Trophoblast cell (in vitro differentiated cells and primary cell): Measurements from ENCODE around the gene MICU1.
"Not testable (repeated sequence)": the region's sequence is repeated elsewhere in the genome, so short reads cannot be mapped to it uniquely, and the experiment has no call there.

Experiments
- DNase-seq, 2 donors: peaks; one replicate each; pipeline ENCODE4 v3.0.0-alpha.2; 2016
- H2AFZ ChIP-seq: 2 replicates; pipeline ENCODE4 v1.6.1; 2013; ENCODE audit warnings: low read length, moderate library complexity, mild to moderate bottlenecking; ENCODE audit not compliant: insufficient read depth, poor library complexity
- H2AK5ac ChIP-seq: 2 replicates; pipeline ENCODE4 v1.6.1; 2013; ENCODE audit warnings: mild to moderate bottlenecking, low read length
- H2BK120ac ChIP-seq: 2 replicates; pipeline ENCODE4 v1.6.1; 2013; ENCODE audit warnings: low read length, mild to moderate bottlenecking, moderate library complexity; ENCODE audit not compliant: insufficient read depth, poor library complexity
- H2BK12ac ChIP-seq: 2 replicates; pipeline ENCODE4 v1.6.1; 2013; ENCODE audit warnings: mild to moderate bottlenecking, low read length, moderate library complexity
- H2BK5ac ChIP-seq: 2 replicates; pipeline ENCODE4 v1.6.1; 2013; ENCODE audit warnings: low read length, low read depth, moderate library complexity, mild to moderate bottlenecking; ENCODE audit not compliant: poor library complexity
- H3K14ac ChIP-seq: 2 replicates; pipeline ENCODE4 v1.6.1; 2013; ENCODE audit warnings: mild to moderate bottlenecking, low read length
- H3K18ac ChIP-seq: 2 replicates; pipeline ENCODE4 v1.6.1; 2013; ENCODE audit warnings: mild to moderate bottlenecking, low read length
- H3K23ac ChIP-seq: 2 replicates; pipeline ENCODE4 v1.6.1; 2013; ENCODE audit warnings: low read length
- H3K27ac ChIP-seq: 2 replicates; pipeline ENCODE4 v1.5.1; 2013; ENCODE audit warnings: low read depth, mild to moderate bottlenecking, inconsistent platforms, low read length, moderate library complexity
- H3K27me3 ChIP-seq: 2 replicates; pipeline ENCODE4 v1.6.1; 2013; ENCODE audit warnings: inconsistent platforms, mild to moderate bottlenecking, low read length, moderate library complexity; ENCODE audit not compliant: insufficient read depth
- H3K36me3 ChIP-seq, 2 experiments: 1 replicate in 1 of 2; 2 replicates in 1 of 2; pipeline ENCODE4 v1.6.1; 2013; ENCODE audit warnings: low read length in 2 of 2, mild to moderate bottlenecking in 2 of 2, moderate library complexity in 1 of 2; ENCODE audit not compliant: insufficient read depth in 2 of 2, control insufficient read depth in 1 of 2
- H3K4ac ChIP-seq: 2 replicates; pipeline ENCODE4 v1.6.1; 2013; ENCODE audit warnings: low read depth, mild to moderate bottlenecking, low read length, moderate library complexity
- H3K4me1 ChIP-seq, 2 experiments: 1 replicate in 1 of 2; 2 replicates in 1 of 2; pipeline ENCODE4 v1.6.1; 2013; ENCODE audit warnings: low read length in 2 of 2, mild to moderate bottlenecking in 2 of 2, moderate library complexity in 1 of 2; ENCODE audit not compliant: insufficient read depth in 2 of 2, control insufficient read depth in 1 of 2
- H3K4me2 ChIP-seq: 2 replicates; pipeline ENCODE4 v1.6.1; 2013; ENCODE audit warnings: inconsistent platforms, mild to moderate bottlenecking, low read length, moderate library complexity
- H3K4me3 ChIP-seq: 2 replicates; pipeline ENCODE4 v1.5.1; 2013; ENCODE audit warnings: mild to moderate bottlenecking, low read depth, low read length, inconsistent platforms
- H3K79me1 ChIP-seq: one replicate; pipeline ENCODE4 v1.6.1; 2013; ENCODE audit warnings: low read length
- H3K79me2 ChIP-seq: 2 replicates; pipeline ENCODE4 v1.6.1; 2013; ENCODE audit warnings: low read length, mild to moderate bottlenecking; ENCODE audit not compliant: control insufficient read depth, insufficient read depth, poor library complexity
- H3K9ac ChIP-seq: 2 replicates; pipeline ENCODE4 v1.6.1; 2013; ENCODE audit warnings: mild to moderate bottlenecking, low read length
- H3K9me3 ChIP-seq: 2 replicates; pipeline ENCODE4 v1.6.1; 2013; ENCODE audit warnings: low read depth, mild to moderate bottlenecking, control low read depth, inconsistent platforms, low read length; ENCODE audit not compliant: insufficient read depth
- H4K12ac ChIP-seq: 2 replicates; pipeline ENCODE4 v1.6.1; 2013; ENCODE audit warnings: low read depth, mild to moderate bottlenecking, low read length, moderate library complexity
- H4K8ac ChIP-seq: 2 replicates; pipeline ENCODE4 v1.6.1; 2013; ENCODE audit warnings: low read depth, mild to moderate bottlenecking, low read length, moderate library complexity
- H4K91ac ChIP-seq: one replicate; pipeline ENCODE4 v1.6.1; 2013; ENCODE audit warnings: low read depth, mild to moderate bottlenecking, low read length, moderate library complexity
- WGBS: extraction: QIAGEN DNeasy Blood & Tissue Kit; methylation state at CpG from one replicate; pipeline ENCODE4 v1.1.7; 2013; ENCODE audit warnings: missing lambda C conversion rate; ENCODE audit not compliant: insufficient read length, insufficient coverage; ENCODE audit errors: extremely low coverage; 5-methylcytosine and 5-hydroxymethylcytosine counted together

Gene MICU1

DNA sequence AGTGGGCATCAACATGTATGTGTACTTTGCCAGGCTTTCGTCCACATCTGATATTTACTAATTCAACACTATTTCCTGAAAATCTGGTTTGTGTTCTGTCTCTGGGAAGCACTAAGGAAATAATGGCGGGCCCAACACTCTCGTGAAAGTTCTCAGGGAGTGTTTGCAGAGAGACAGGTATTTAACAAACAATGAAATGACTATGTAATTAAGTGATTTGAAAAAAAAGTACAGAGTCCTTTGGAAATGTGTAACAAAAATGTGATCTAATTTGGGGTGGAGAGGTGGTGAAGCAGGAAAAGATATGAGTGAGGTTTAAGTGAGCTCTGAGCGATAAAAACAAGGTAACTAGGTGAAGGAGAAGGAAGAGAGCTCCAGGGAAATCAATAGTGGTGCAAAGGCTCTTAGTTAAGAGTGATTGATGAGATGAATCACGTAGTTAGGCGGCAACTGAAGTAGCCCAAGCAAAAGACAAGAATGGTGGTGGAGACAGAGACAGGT is 175.9 kb downstream of the MICU1 start:
- H4K12ac ChIP-seq = no peak overlapping the region
- no peak for DNase-seq
- no peaks in the 10 kb centered on the region for H3K4me1 ChIP-seq
- no peak overlapping the region for H2AK5ac ChIP-seq
- H3K4me3 ChIP-seq = no peak overlapping the region
- no peak overlapping the region for H3K18ac ChIP-seq
- H3K27me3 ChIP-seq = no peaks in the 10 kb centered on the region
- H3K79me2 ChIP-seq = no peaks in the 10 kb centered on the region
- no peak overlapping the region for H2AFZ ChIP-seq
- no peaks in the 10 kb centered on the region for H3K79me1 ChIP-seq
- no peak overlapping the region for H3K14ac ChIP-seq
- no peaks in the 10 kb centered on the region for H3K9me3 ChIP-seq
- H2BK120ac ChIP-seq = no peak overlapping the region
- no peak overlapping the region for H3K23ac ChIP-seq
- no peak overlapping the region for H4K8ac ChIP-seq
- no CpG with 5 or more reads among the region's 6 CpGs for WGBS
- H4K91ac ChIP-seq = no peak overlapping the region
- H3K4ac ChIP-seq = no peak overlapping the region
- H3K27ac ChIP-seq = no peak overlapping the region
- H3K9ac ChIP-seq = no peak overlapping the region
- H2BK12ac ChIP-seq = no peak overlapping the region
- H2BK5ac ChIP-seq = no peak overlapping the region
- H3K36me3 ChIP-seq = no peaks in the 10 kb centered on the region
- no peak overlapping the region for H3K4me2 ChIP-seq

- no peaks in the 10 kb centered on the region for H3K36me3 ChIP-seq
- no peak overlapping the region for H2BK5ac ChIP-seq
- no CpG with 5 or more reads among the region's 3 CpGs for WGBS
- no peak overlapping the region for H2BK12ac ChIP-seq
- no peak overlapping the region for H3K9ac ChIP-seq
- H4K8ac ChIP-seq = no peak overlapping the region
- DNase-seq = no peak
- H3K27me3 ChIP-seq = no peaks in the 10 kb centered on the region
- no peaks in the 10 kb centered on the region for H3K4me1 ChIP-seq
- H3K23ac ChIP-seq = no peak overlapping the region
- H4K12ac ChIP-seq = no peak overlapping the region
- H3K18ac ChIP-seq = no peak overlapping the region
- H2AFZ ChIP-seq = no peak overlapping the region
- H3K79me1 ChIP-seq = no peaks in the 10 kb centered on the region
- H3K4me2 ChIP-seq = no peak overlapping the region
- H2BK120ac ChIP-seq = no peak overlapping the region
- no peak overlapping the region for H3K4ac ChIP-seq
- no peaks in the 10 kb centered on the region for H3K79me2 ChIP-seq
- H4K91ac ChIP-seq = no peak overlapping the region
- H3K14ac ChIP-seq = no peak overlapping the region
- H3K9me3 ChIP-seq = no peaks in the 10 kb centered on the region
- H3K4me3 ChIP-seq = no peak overlapping the region
- H3K27ac ChIP-seq = no peak overlapping the region
- H2AK5ac ChIP-seq = no peak overlapping the region
Measured at GRCh38 chr10:72445851-72446250, 180.0 kb downstream of the MICU1 start.

DNA sequence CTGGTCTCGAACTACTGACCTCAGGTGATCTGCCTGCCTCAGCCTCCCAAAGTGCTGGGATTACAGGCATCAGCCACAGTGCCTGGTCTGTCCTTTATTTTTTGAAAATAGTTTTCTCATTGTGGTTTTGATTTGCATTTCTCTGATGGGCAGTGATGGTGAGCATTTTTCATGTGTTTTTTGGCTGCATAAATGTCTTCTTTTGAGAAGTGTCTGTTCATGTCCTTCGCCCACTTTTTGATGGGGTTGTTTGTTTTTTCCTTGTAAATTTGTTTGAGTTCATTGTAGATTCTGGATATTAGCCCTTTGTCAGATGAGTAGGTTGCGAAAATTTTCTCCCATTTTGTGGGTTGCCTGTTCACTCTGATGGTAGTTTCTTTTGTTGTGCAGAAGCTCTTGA is 182.9 kb downstream of the MICU1 start:
- H3K27ac ChIP-seq, H3K79me1 ChIP-seq, H3K27me3 ChIP-seq, H2AK5ac ChIP-seq, H4K8ac ChIP-seq, H3K18ac ChIP-seq, H4K12ac ChIP-seq, H2BK120ac ChIP-seq, H3K79me2 ChIP-seq, H2AFZ ChIP-seq, H2BK12ac ChIP-seq, H3K36me3 ChIP-seq, H3K14ac ChIP-seq, H3K9ac ChIP-seq, H3K9me3 ChIP-seq, H3K4me3 ChIP-seq, DNase-seq, H2BK5ac ChIP-seq, H3K4me1 ChIP-seq, H3K23ac ChIP-seq, H3K4ac ChIP-seq, H4K91ac ChIP-seq, H3K4me2 ChIP-seq: not testable (repeated sequence)
- WGBS = no CpG with 5 or more reads among the region's 3 CpGs

DNA sequence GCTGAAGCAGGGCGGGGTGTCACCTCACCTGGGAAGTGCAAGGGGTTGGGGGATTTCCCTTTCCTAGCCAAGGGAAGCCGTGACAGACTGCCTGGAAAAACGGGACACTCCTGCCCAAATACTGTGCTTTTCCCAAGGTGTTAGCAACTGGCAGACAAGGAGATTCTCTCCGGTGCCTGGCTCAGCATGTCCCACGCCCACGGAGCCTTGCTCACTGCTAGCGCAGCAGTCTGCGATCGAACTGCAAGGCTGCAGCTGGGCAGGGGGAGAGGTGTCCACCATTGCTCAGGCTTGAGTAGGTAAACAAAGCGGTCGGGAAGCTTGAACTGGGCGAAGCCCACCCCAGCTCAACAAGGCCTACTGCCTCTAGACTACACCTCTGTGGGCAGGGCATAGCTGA is 190.3 kb downstream of the MICU1 start:
- Histone ChIP-seq H3K36me3 (no peaks in the 10 kb centered on the region), H3K27me3 (no peaks in the 10 kb centered on the region), H2BK120ac (no peak overlapping the region), H3K18ac (no peak overlapping the region), H3K9ac (no peak overlapping the region), H3K14ac (no peak overlapping the region), H3K4me3 (no peak overlapping the region), H4K8ac (no peak overlapping the region), H2BK12ac (no peak overlapping the region), H4K91ac (no peak overlapping the region), H2AFZ (no peak overlapping the region), H2BK5ac (no peak overlapping the region), H3K23ac (no peak overlapping the region), H3K79me1 (no peaks in the 10 kb centered on the region), H3K9me3 (no peaks in the 10 kb centered on the region), H2AK5ac (no peak overlapping the region), H4K12ac (no peak overlapping the region), H3K4ac (no peak overlapping the region), H3K4me1 (no peaks in the 10 kb centered on the region), H3K27ac (no peak overlapping the region), H3K4me2 (no peak overlapping the region), H3K79me2 (no peaks in the 10 kb centered on the region)
- no peak for DNase-seq
- WGBS = no CpG with 5 or more reads among the region's 12 CpGs
